ENCODE results near the gene TESPA1. TPM values are rescaled to one million over a fixed set of nuclear protein-coding genes. Genes with fewer than 3 reads are reported as not detected.

TESPA1 gene
- total and polyA plus RNA-seq, 9 of the 15 experiments (the other 6 are each of a cell fraction or from before 2014, with no cell fraction given) = 0.72 to 7.1 (median 2.4) TPM

DNA sequence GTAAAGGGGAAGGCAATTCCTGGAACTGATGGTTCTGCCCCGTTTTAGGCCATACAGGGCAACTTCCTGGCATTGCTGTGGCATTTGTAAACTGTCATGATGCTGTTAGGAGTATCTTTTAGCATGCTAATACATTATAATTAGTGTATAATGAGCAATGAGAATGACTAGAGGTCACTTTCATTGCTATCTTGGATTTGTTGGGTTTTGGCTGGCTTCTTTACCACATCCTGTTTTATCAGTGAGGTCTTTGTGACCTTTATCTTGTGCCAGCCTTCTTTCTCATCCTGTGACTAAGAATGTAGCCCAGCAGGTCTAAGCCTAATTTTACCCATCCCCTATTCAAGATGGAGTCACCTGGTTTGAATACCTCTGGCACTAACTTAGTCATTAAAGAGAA lies 51.2 kb downstream of the TESPA1 start (continued):
- TF ChIP-seq, protein P1, sequence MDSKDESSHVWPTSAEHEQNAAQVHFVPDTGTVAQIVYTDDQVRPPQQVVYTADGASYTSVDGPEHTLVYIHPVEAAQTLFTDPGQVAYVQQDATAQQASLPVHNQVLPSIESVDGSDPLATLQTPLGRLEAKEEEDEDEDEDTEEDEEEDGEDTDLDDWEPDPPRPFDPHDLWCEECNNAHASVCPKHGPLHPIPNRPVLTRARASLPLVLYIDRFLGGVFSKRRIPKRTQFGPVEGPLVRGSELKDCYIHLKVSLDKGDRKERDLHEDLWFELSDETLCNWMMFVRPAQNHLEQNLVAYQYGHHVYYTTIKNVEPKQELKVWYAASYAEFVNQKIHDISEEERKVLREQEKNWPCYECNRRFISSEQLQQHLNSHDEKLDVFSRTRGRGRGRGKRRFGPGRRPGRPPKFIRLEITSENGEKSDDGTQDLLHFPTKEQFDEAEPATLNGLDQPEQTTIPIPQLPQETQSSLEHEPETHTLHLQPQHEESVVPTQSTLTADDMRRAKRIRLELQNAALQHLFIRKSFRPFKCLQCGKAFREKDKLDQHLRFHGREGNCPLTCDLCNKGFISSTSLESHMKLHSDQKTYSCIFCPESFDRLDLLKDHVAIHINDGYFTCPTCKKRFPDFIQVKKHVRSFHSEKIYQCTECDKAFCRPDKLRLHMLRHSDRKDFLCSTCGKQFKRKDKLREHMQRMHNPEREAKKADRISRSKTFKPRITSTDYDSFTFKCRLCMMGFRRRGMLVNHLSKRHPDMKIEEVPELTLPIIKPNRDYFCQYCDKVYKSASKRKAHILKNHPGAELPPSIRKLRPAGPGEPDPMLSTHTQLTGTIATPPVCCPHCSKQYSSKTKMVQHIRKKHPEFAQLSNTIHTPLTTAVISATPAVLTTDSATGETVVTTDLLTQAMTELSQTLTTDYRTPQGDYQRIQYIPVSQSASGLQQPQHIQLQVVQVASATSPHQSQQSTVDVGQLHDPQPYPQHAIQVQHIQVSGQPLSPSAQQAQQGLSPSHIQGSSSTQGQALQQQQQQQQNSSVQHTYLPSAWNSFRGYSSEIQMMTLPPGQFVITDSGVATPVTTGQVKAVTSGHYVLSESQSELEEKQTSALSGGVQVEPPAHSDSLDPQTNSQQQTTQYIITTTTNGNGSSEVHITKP (IDR thresholded peaks at IDR 0.05; ENCODE audit: partially characterized antibody) = no peak
- TF ChIP-seq EP300 (IDR thresholded peaks at IDR 0.05; ENCODE audit: low read length) (0 out of 2 replicates have a peak, but pooled peaks have one; percentile 15), HMBOX1 (IDR thresholded peaks at IDR 0.05) (0 out of 2 replicates have a peak, but pooled peaks have one; percentile 26), NFYB (IDR thresholded peaks at IDR 0.05; ENCODE audit: extremely low read depth, insufficient read length) (no peak), L3MBTL2 (IDR thresholded peaks at IDR 0.05) (no peak), PTRF (tag; IDR thresholded peaks at IDR 0.05) (no peak), ZNF589 (CRISPR knock-in tag; IDR thresholded peaks at IDR 0.05; ENCODE audit: low read depth) (peak; percentile 74), THRA (IDR thresholded peaks at IDR 0.05) (no peak), SMAD3 (CRISPR knock-in tag; conservative IDR thresholded peaks at IDR 0.05) (no peak), ETV1 (tag; conservative IDR thresholded peaks at IDR 0.05; ENCODE audit: low read depth) (peak; percentile 47), MCM2 (IDR thresholded peaks at IDR 0.05; ENCODE audit: low read depth) (no peak), KLF1 (tag; IDR thresholded peaks at IDR 0.05) (no peak), ZBTB7A (IDR thresholded peaks at IDR 0.05; ENCODE audit: borderline replicate concordance, control insufficient read depth, low read depth, low read length) (no peak), NR2C2 (CRISPR knock-in tag; IDR thresholded peaks at IDR 0.05) (no peak), NR2C2 (tag; IDR thresholded peaks at IDR 0.05) (0 out of 2 replicates have a peak, but pooled peaks have one; percentile 14), TAL1 (IDR thresholded peaks at IDR 0.05) (no peak), STAG1 (CRISPR knock-in tag; IDR thresholded peaks at IDR 0.05; ENCODE audit: borderline replicate concordance) (no peak)
- TF ChIP-seq, protein P2, sequence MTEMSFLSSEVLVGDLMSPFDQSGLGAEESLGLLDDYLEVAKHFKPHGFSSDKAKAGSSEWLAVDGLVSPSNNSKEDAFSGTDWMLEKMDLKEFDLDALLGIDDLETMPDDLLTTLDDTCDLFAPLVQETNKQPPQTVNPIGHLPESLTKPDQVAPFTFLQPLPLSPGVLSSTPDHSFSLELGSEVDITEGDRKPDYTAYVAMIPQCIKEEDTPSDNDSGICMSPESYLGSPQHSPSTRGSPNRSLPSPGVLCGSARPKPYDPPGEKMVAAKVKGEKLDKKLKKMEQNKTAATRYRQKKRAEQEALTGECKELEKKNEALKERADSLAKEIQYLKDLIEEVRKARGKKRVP (CRISPR knock-in tag; IDR thresholded peaks at IDR 0.05) = no peak
- TF ChIP-seq, protein P3, sequence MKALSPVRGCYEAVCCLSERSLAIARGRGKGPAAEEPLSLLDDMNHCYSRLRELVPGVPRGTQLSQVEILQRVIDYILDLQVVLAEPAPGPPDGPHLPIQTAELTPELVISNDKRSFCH (CRISPR knock-in tag; IDR thresholded peaks at IDR 0.05) = no peak
- TF ChIP-seq, protein P3 (tag; IDR thresholded peaks at IDR 0.05) = no peak
- TF ChIP-seq, protein P4, sequence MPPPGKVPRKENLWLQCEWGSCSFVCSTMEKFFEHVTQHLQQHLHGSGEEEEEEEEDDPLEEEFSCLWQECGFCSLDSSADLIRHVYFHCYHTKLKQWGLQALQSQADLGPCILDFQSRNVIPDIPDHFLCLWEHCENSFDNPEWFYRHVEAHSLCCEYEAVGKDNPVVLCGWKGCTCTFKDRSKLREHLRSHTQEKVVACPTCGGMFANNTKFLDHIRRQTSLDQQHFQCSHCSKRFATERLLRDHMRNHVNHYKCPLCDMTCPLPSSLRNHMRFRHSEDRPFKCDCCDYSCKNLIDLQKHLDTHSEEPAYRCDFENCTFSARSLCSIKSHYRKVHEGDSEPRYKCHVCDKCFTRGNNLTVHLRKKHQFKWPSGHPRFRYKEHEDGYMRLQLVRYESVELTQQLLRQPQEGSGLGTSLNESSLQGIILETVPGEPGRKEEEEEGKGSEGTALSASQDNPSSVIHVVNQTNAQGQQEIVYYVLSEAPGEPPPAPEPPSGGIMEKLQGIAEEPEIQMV (tag; conservative IDR thresholded peaks at IDR 0.05; ENCODE audit: low read depth) = no peak
